ENCODE data around the gene FBXL3.
"Not testable (repeated sequence)": the region's sequence is repeated elsewhere in the genome, so short reads cannot be mapped to it uniquely, and the experiment has no call there.

FBXL3 gene

GRCh38 chr13:77031656-77032243 is 4.8 kb upstream of the FBXL3 start:
- no peak for DNase-seq

- no peak for DNase-seq
Measured at GRCh38 chr13:77029436-77029835, 2.5 kb upstream of the FBXL3 start.

- no peak for DNase-seq
Measured at GRCh38 chr13:77028202-77028601, 1.2 kb upstream of the FBXL3 start.

- DNase-seq: peak; percentile 84
Measured at GRCh38 chr13:77026255-77026860, 601 bp downstream of the FBXL3 start.

GRCh38 chr13:77022341-77022740 is 4.6 kb downstream of the FBXL3 start:
- no peak for DNase-seq

GRCh38 chr13:77019756-77020155 is 7.2 kb downstream of the FBXL3 start:
- no peak for DNase-seq

GRCh38 chr13:77016888-77017623 is 9.9 kb downstream of the FBXL3 start:
- DNase-seq: no peak

- DNase-seq: no peak
Measured at GRCh38 chr13:77016251-77016812, 10.6 kb downstream of the FBXL3 start.

GRCh38 chr13:77014906-77015685 is 11.9 kb downstream of the FBXL3 start:
- DNase-seq: no peak

GRCh38 chr13:77013853-77014542 is 13.0 kb downstream of the FBXL3 start:
- no peak for DNase-seq

GRCh38 chr13:77009719-77010118 is 17.2 kb downstream of the FBXL3 start:
- not testable (repeated sequence) for DNase-seq

- DNase-seq: no peak
Measured at GRCh38 chr13:77009011-77009410, 17.9 kb downstream of the FBXL3 start.

GRCh38 chr13:77008337-77008736 is 18.6 kb downstream of the FBXL3 start:
- not testable (repeated sequence) for DNase-seq

- DNase-seq: no peak
Measured at GRCh38 chr13:77002590-77003190, 24.3 kb downstream of the FBXL3 start.

GRCh38 chr13:77001963-77002587 is 24.9 kb downstream of the FBXL3 start:
- DNase-seq: no peak

GRCh38 chr13:77001540-77001939 is 25.4 kb downstream of the FBXL3 start:
- no peak for DNase-seq

GRCh38 chr13:77000475-77000874 is 26.5 kb downstream of the FBXL3 start:
- DNase-seq: no peak

- DNase-seq: no peak
Measured at GRCh38 chr13:76994281-76994680, 32.7 kb downstream of the FBXL3 start.

- DNase-seq: no peak
Measured at GRCh38 chr13:76993473-76993872, 33.5 kb downstream of the FBXL3 start.

GRCh38 chr13:76993021-76993420 is 33.9 kb downstream of the FBXL3 start:
- DNase-seq: no peak

GRCh38 chr13:76992548-76993001 is 34.4 kb downstream of the FBXL3 start:
- no peak for DNase-seq
